Effector CD8-positive, alpha-beta T cell (primary cell): ENCODE measurements around the gene PLIN4.
A peak's percentile ranks its signal among the peaks of the same experiment; 100 is the strongest.
"Not testable (repeated sequence)": the region's sequence is repeated elsewhere in the genome, so short reads cannot be mapped to it uniquely, and the experiment has no call there.

Experiments used
- DNase-seq: peaks from one replicate; lab custom pipeline; 2025; lab: John Stamatoyannopoulos, UW

PLIN4 gene

GRCh38 chr19:4548238-4548584, 29.9 kb upstream of the PLIN4 start:
- DNase-seq: no peak

GRCh38 chr19:4547303-4548237, 29.3 kb upstream of the PLIN4 start:
- no peak for DNase-seq

GRCh38 chr19:4543842-4544647, 25.8 kb upstream of the PLIN4 start:
- no peak for DNase-seq

GRCh38 chr19:4542896-4543841, 24.9 kb upstream of the PLIN4 start:
- no peak for DNase-seq

GRCh38 chr19:4541806-4542145, 23.5 kb upstream of the PLIN4 start:
- not testable (repeated sequence) for DNase-seq

- no peak for DNase-seq
Measured at GRCh38 chr19:4541114-4541805, 23.0 kb upstream of the PLIN4 start.

GRCh38 chr19:4539693-4540581, 21.7 kb upstream of the PLIN4 start, which contains the start of gene LRG1:
TSS of gene LRG1 (minus strand) at chr19:4540036. CDS start at chr19:4540013, 23 bp downstream.
- no peak for DNase-seq

- DNase-seq: no peak
Measured at GRCh38 chr19:4539169-4539692, 20.9 kb upstream of the PLIN4 start.

- DNase-seq: no peak
Measured at GRCh38 chr19:4538601-4538954, 20.3 kb upstream of the PLIN4 start.

- no peak for DNase-seq
Measured at GRCh38 chr19:4537953-4538600, 19.8 kb upstream of the PLIN4 start.

GRCh38 chr19:4536798-4537197, 18.5 kb upstream of the PLIN4 start:
- DNase-seq: no peak

GRCh38 chr19:4534836-4535658, 16.8 kb upstream of the PLIN4 start, which contains the start of gene PLIN5:
TSS of gene PLIN5 (minus strand) at chr19:4535224. CDS start at chr19:4534074, 1,150 bp downstream.
- peak; percentile 53 for DNase-seq

- DNase-seq: no peak
Measured at GRCh38 chr19:4533835-4534424, 15.6 kb upstream of the PLIN4 start.

- no peak for DNase-seq
Measured at GRCh38 chr19:4533334-4533733, 15.0 kb upstream of the PLIN4 start.

- no peak for DNase-seq
Measured at GRCh38 chr19:4531562-4532165, 13.4 kb upstream of the PLIN4 start.

GRCh38 chr19:4529924-4530522, 11.7 kb upstream of the PLIN4 start:
- DNase-seq: no peak

GRCh38 chr19:4528843-4529242, 10.6 kb upstream of the PLIN4 start:
- no peak for DNase-seq
